Glomerular visceral epithelial cell (primary cell): ENCODE results near the gene MAEL.

Experiments used
- DNase-seq: peaks from one replicate; pipeline ENCODE4 v3.0.0-alpha.2; 2016; ENCODE audit errors: extremely low spot score

MAEL gene

GRCh38 chr1:167056529-167057231, 67.6 kb downstream of the MAEL start:
- DNase-seq = no peak

- DNase-seq = peak; percentile 78
Measured at GRCh38 chr1:167057241-167057688, 68.2 kb downstream of the MAEL start.

GRCh38 chr1:167059045-167059808, 70.1 kb downstream of the MAEL start:
- peak; percentile 80 for DNase-seq

GRCh38 chr1:167059809-167060107, 70.7 kb downstream of the MAEL start:
- no peak for DNase-seq

GRCh38 chr1:167060141-167061072, 71.3 kb downstream of the MAEL start:
- no peak for DNase-seq

GRCh38 chr1:167061073-167061464, 72.0 kb downstream of the MAEL start:
- DNase-seq = no peak

GRCh38 chr1:167064621-167065020, 75.5 kb downstream of the MAEL start:
- no peak for DNase-seq

GRCh38 chr1:167065471-167065870, 76.4 kb downstream of the MAEL start:
- DNase-seq = no peak

- DNase-seq = peak; percentile 74
Measured at GRCh38 chr1:167066333-167067122, 77.4 kb downstream of the MAEL start.

- no peak for DNase-seq
Measured at GRCh38 chr1:167067904-167068303, 78.8 kb downstream of the MAEL start.

GRCh38 chr1:167068761-167069160, 79.7 kb downstream of the MAEL start:
- no peak for DNase-seq

GRCh38 chr1:167071286-167071685, 82.2 kb downstream of the MAEL start:
- no peak for DNase-seq
